ENCODE results near the gene PRAME.
"Not testable (repeated sequence)": the region's sequence is repeated elsewhere in the genome, so short reads cannot be mapped to it uniquely, and the experiment has no call there.

Gene PRAME

GRCh38 chr22:22558972-22559603 is at the start of gene PRAME:
TSS of gene PRAME (minus strand) at chr22:22559265. CDS start at chr22:22556832, 2,433 bp downstream.
- no peak for DNase-seq (ENCODE audit: low spot score)

GRCh38 chr22:22608022-22608421 is 49.0 kb upstream of the PRAME start:
- DNase-seq (ENCODE audit: low spot score): not testable (repeated sequence)

GRCh38 chr22:22605074-22605404 is 46.0 kb upstream of the PRAME start:
- DNase-seq (ENCODE audit: low spot score): no peak

DNA sequence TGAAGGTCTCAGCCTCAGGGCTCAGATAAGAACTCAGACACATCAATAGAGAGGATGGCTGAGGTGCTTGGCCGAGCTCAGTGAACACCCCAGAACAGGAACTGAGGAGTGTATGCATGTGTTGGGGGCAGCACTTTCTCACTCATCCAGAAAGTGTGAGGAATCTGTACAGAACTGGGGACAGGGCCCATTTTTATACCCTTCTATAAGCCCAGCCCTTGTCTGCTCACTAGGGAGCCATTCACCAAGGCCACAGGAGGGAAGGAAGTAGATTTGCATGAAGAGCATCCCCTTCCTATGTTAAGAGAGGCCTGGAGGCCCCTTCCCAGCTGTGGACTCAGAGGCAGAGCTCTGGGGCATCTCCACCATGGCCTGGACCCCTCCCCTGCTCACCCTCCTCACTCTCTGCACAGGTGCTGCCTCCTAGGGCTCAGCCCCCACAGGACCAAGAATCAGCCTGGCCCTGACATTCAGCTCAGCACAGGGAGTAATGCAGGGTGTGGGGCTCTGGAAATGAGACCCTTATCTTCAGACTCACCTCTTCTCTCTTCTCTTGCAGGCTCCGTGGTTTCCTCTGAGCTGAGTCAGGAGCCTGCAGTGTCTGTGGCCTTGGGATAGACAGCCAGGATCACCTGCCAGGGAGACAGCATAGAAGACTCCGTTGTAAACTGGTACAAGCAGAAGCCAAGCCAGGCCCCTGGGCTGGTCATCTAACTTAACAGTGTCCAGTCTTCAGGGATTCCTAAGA is 45.4 kb upstream of the PRAME start:
- no peak for DNase-seq (ENCODE audit: low spot score)

DNA sequence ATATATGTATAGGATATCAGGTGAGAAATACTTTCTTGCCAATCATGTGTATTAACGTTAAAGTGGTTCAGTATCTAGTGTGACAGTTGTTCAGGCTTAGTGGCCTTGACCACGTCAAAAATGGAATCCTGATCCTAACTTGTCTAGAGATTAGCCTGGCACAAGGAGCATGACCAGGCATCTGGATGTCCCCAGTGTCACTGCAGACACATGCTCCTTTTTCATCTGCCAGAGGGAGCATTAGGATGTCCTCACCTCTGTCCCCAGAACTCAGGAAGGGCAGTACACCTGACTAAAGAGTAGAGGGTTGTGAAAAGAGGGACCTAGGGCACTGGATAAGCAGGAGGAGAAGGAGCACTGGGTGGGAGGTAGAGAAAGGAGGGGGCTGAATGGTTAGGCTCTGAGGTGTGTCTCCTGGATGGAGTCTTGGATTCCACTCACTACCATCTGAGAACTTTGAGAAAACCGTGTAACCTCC is 44.4 kb upstream of the PRAME start:
- no peak for DNase-seq (ENCODE audit: low spot score)

DNA sequence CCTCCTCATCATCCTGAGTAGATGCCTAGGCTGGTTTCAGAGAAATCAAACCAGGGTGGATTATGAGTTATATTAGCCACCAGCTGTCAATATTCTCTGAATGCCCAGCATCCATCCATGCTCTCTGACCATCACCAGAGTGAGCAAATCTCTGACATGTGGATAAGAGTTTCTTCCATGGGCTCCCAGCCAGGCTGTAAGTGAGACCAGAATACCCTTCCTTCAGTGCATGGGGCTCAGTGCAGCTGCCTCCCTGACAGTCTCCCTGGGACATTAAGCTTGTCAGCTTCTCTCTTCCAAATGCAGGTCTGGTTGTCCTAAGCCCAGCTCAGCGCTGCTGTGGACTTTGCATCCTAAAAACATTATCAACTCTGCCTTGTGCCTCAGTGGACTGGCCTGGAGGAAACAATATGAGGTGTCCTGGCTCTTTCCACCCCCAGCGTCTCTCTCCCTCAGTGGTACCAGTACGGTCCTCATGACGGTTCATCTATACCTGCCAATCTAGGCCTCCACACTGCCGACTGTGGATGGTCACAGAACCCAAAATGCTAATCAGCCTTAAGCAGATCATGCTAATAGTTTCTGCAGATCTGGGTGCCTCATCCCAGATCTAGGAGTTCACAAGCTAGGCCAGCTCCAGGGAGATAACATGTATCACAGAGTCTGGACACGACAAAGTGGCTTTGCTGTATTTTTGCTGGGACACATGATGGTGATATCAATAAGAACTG is 41.6 kb upstream of the PRAME start:
- DNase-seq (ENCODE audit: low spot score): no peak

GRCh38 chr22:22599248-22599647 is 40.2 kb upstream of the PRAME start:
- no peak for DNase-seq (ENCODE audit: low spot score)

DNA sequence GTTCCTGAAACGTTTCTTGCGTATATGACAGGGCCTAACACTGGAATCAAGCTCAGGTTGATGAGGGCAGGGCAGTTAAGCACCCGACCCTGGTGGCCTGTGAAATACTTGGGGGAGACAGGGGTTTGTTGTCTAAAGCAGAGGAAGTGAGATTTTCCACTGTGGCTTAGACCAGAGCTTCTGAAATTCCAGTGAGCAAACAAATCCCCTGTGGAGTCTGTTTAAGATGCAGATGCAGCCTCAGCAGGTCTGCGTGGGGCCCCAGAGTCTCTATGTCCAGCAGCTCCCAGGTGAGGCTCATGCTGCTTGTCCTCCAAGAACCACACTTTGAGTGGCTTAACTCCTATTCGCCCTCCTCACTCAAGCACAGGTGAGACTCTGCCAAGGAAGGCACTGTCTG is 39.1 kb upstream of the PRAME start:
- DNase-seq (ENCODE audit: low spot score): no peak

DNA sequence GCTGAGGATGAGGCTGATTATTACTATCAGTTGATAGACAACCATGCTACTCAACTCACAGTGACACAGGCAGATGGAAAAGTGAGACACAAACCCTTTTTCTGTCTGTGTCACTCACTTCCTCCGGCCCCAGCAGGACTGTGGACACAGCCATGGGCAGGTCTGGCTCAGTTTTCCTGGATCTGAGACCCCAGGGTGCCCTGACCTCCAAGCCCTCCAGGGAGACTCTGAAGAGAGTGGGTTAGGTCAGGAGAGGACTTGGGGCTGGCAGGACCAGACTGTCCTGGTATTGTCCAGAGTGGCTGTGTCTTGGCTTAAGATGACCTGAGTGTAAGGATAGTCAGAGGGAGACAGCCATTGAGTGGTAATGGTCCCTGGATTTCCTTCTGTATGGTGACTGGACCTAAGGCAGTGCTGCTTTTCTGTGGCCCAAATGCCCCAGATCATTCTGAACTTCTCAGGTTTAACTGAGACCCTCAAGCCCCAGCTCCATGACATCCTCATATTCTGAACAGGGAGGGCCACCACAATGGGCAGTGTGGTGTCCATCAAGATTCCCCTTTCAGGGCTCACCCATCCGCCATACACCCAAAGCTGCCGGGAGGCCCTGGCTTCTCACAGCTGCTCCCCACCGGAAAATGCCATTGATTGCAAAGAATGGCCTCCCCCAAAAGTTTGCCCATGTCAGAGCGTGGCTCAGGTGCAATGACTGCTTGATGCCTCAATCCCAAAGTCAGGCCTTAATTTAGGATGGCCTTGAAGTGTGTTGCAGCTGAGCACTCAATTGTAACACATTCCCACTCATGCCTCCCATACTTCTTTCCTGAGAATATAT is 36.2 kb upstream of the PRAME start:
- no peak for DNase-seq (ENCODE audit: low spot score)

DNA sequence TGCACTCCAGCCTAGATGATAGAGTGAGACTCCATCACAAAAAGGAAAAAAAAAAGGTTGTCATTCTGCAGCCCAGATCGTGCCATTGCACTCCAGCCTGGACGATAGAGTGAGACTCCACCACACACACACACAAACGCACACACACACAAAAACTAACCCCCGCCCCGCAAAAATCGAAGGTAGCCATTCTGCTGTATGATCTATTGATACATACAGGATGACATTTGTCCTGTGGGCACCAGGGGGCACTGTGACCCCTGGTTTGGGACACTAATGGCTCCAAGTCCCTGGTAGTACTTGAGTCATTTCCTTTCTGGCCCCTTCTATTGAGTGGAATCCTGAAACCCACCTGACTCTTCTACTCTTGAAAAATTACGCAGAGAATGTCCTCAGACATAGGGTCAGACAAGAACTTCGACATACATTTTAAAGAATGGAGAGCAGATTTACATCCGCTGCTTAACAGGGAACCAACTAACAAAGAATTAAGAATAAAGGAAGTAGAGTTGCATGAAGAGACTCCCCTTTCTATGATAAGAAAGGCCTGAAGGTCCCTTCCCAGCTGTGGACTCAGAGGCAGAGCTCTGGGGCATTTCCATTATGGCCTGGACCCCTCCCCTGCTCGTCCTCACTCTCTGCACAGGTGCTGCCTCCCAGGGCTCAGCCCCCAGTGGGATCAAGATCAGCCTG is 35.0 kb upstream of the PRAME start:
- DNase-seq (ENCODE audit: low spot score): peak; percentile 19

DNA sequence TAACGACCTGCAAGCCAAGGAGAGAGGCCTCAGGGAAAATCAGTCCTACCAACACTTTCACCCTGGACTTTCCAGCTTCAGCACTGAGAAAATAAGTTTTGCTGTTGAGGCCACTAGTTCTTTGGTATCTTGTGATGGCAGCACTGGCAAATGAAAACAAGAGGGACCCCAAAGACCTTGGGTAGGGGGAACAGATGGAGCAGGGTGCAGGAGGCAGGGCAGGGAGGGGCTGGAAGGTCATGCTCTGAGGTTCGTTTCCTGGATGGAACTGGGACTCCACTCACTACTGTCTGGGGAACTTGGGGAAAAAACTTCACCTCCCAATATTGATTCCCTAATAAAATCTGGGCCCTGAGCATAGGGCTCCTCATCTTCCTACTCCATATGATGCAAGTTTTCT is 34.2 kb upstream of the PRAME start:
- no peak for DNase-seq (ENCODE audit: low spot score)

GRCh38 chr22:22591348-22592299 is 32.6 kb upstream of the PRAME start:
- DNase-seq (ENCODE audit: low spot score): no peak

- no peak for DNase-seq (ENCODE audit: low spot score)
These were observed 31.2 kb upstream of the PRAME start for GRCh38 chr22:22590136-22590891.

DNA sequence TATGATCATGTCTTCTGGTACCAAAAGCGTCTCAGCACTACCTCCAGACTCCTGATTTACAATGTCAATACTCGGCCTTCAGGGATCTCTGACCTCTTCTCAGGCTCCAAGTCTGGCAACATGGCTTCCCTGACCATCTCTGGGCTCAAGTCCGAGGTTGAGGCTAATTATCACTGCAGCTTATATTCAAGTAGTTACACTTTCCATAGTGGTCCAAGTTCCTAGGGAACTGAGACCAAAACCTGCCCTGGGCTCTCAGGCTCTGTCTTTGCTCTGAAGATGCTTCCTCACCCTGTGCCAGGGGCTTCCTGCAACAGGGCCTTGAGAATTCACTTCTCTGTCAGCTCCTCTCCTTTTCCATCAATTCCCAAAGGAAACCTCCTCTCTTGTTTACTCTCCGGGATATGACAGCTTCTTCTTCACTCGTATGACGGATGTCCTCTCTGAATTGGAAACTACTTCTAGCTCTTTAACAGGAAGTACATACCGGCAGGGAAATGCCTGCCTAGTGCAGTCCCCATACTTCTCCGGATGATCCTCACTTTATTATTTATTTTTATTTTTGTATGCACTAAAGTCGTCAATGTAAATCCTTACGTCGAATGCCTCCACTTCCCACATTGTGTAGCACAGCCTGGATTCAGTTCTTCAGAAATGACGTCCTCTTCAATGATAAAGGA is 29.6 kb upstream of the PRAME start:
- DNase-seq (ENCODE audit: low spot score): no peak

GRCh38 chr22:22587577-22588188 is 28.6 kb upstream of the PRAME start:
- no peak for DNase-seq (ENCODE audit: low spot score)

DNA sequence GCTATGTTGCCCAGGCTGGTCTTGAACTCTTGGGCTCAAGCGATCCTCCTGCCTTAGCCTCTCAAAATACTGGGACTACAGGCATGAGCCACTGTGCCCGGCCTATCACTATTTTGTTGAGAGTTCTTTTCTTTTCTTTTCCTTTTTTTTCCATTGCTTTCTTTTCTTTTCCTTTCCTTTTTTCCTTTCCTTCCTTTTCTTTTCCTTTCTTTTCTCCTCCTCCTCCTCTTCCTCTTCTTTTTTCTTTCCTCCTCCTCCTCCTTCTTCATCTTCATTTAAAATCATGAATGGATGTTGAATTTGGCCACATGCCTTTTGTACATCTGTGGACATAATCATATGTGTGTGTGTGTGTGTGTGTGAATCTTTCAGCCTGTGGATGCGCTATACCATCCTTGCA is 25.7 kb upstream of the PRAME start:
- no peak for DNase-seq (ENCODE audit: low spot score)

- DNase-seq (ENCODE audit: low spot score): no peak
These were observed 24.0 kb upstream of the PRAME start for GRCh38 chr22:22583030-22583429.

- not testable (repeated sequence) for DNase-seq (ENCODE audit: low spot score)
These were observed 22.5 kb upstream of the PRAME start for GRCh38 chr22:22581524-22581923.

All from hepatic stellate cell (primary cell).